Neural cell (in vitro differentiated cells): Measurements from ENCODE around the gene PTPRU. TPM values are rescaled to one million over a fixed set of nuclear protein-coding genes. Genes with fewer than 3 reads are reported as not detected.

Experiments
- H2AFZ ChIP-seq: fragments of 200-600, 300-800 bp; sonication (generic), shearing (Covaris generic); 2 replicates; pipeline ENCODE4 v1.6.0; 2014; ENCODE audit warnings: low read depth, mild to moderate bottlenecking, antibody characterized with exemption, low read length, moderate library complexity
- H3F3A ChIP-seq: fragments of 200-600 bp; shearing (Covaris generic); 2 replicates; pipeline ENCODE4 v1.6.1; 2016; ENCODE audit warnings: mild to moderate bottlenecking, moderate library complexity, mixed read lengths, antibody characterized with exemption, low read length; ENCODE audit not compliant: insufficient read depth, poor library complexity, severe bottlenecking
- H3K27ac ChIP-seq: fragments of 200-600, 300-800 bp; sonication (generic), shearing (Covaris generic); 2 replicates; pipeline ENCODE4 v1.5.1; 2014; ENCODE audit warnings: mild to moderate bottlenecking, low read length, moderate library complexity
- H3K27me3 ChIP-seq: fragments of 300-800, 200-600 bp; sonication (generic), shearing (Covaris generic); 2 replicates; pipeline ENCODE4 v1.6.0; 2014; ENCODE audit warnings: mild to moderate bottlenecking, low read depth, low read length, moderate library complexity; ENCODE audit not compliant: insufficient read depth
- H3K36me3 ChIP-seq: fragments of 300-800, 200-600 bp; sonication (generic), shearing (Covaris generic); 2 replicates; pipeline ENCODE4 v1.5.1; 2014; ENCODE audit warnings: mild to moderate bottlenecking, antibody characterized with exemption, low read length, moderate library complexity; ENCODE audit not compliant: insufficient read depth
- H3K4me2 ChIP-seq: fragments of 300-800, 200-600 bp; sonication (generic), shearing (Covaris generic); 2 replicates; pipeline ENCODE4 v1.6.0; 2014; ENCODE audit warnings: mild to moderate bottlenecking, low read length
- H3K4me3 ChIP-seq: fragments of 300-800, 200-600 bp; sonication (generic), shearing (Covaris generic); 2 replicates; pipeline ENCODE4 v1.5.1; 2014; ENCODE audit warnings: mild to moderate bottlenecking, low read length, moderate library complexity
- H3K79me2 ChIP-seq: fragments of 200-600 bp; shearing (Covaris generic); replicated peaks from 2 replicates; pipeline ENCODE4 v1.6.0; 2014; ENCODE audit warnings: mild to moderate bottlenecking, low read length, moderate library complexity; ENCODE audit not compliant: insufficient read depth
- H3K9ac ChIP-seq: fragments of 300-800, 200-600 bp; sonication (generic), shearing (Covaris generic); 2 replicates; pipeline ENCODE4 v1.6.1; 2016; ENCODE audit warnings: mild to moderate bottlenecking, low read length, mixed read lengths
- H3K9me2 ChIP-seq: fragments of 200-600 bp; shearing (Covaris generic); 2 replicates; pipeline ENCODE4 v1.6.1; 2016; ENCODE audit warnings: mild to moderate bottlenecking, low read length, mixed read lengths; ENCODE audit not compliant: insufficient read depth
- H3K9me3 ChIP-seq: fragments of 200-600, 300-800 bp; sonication (generic), shearing (Covaris generic); 2 replicates; pipeline ENCODE4 v1.6.1; 2016; ENCODE audit warnings: mild to moderate bottlenecking, mixed run types, low read length, moderate library complexity, mixed read lengths
- H4K20me1 ChIP-seq: fragments of 200-600 bp; shearing (Covaris generic); 2 replicates; pipeline ENCODE4 v1.6.1; 2016; ENCODE audit warnings: mild to moderate bottlenecking, mixed run types; ENCODE audit not compliant: insufficient read depth
- EP300 ChIP-seq: fragments of 450-650 bp; conservative IDR thresholded peaks from 2 replicates; pipeline ENCODE4 v1.6.1; 2014; ENCODE audit warnings: antibody characterized with exemption, mild to moderate bottlenecking, moderate library complexity; ENCODE audit not compliant: poor library complexity, severe bottlenecking
- EZH2 ChIP-seq: fragments of 200-600, 300-800 bp; shearing (Covaris generic), sonication (generic); IDR thresholded peaks from 2 replicates; pipeline ENCODE4 v1.6.1; 2014; ENCODE audit warnings: antibody characterized with exemption, low read length, borderline replicate concordance, mild to moderate bottlenecking; ENCODE audit not compliant: insufficient read depth, poor library complexity, severe bottlenecking
- MXI1 ChIP-seq: fragments of 450-650 bp; conservative IDR thresholded peaks from 2 replicates; pipeline ENCODE4 v1.6.1; 2014; ENCODE audit warnings: antibody characterized with exemption, mild to moderate bottlenecking; ENCODE audit not compliant: poor library complexity, severe bottlenecking
- POLR2AphosphoS5 ChIP-seq: IDR thresholded peaks from 2 replicates; pipeline ENCODE4 v1.6.1; 2012
- RAD21 ChIP-seq: fragments of 450-650 bp; conservative IDR thresholded peaks from 2 replicates; pipeline ENCODE4 v1.6.1; 2014; ENCODE audit warnings: antibody characterized with exemption, mild to moderate bottlenecking, moderate library complexity
- SMC3 ChIP-seq: fragments of 450-650 bp; conservative IDR thresholded peaks from 2 replicates; pipeline ENCODE4 v1.6.1; 2014; ENCODE audit warnings: antibody characterized with exemption, mild to moderate bottlenecking, moderate library complexity; ENCODE audit not compliant: poor library complexity
- TAF1 ChIP-seq: IDR thresholded peaks from 2 replicates; pipeline ENCODE4 v1.6.1; 2012; ENCODE audit warnings: low read depth
- polyA plus RNA-seq: library from polyadenylated mRNA; depleted of rRNA; stranded (reverse); fragments of >200 nt; gene quantifications from 2 replicates; pipeline ENCODE4 v1.2.3, GENCODE V29; 2014
- TF ChIP-seq, protein P1 (sequence below): IDR thresholded peaks from 2 replicates; pipeline ENCODE4 v1.6.1; 2012; ENCODE audit warnings: borderline replicate concordance
- TF ChIP-seq, protein P2 (sequence below): fragments of 450-650 bp; IDR thresholded peaks from 2 replicates; pipeline ENCODE4 v1.5.1; 2014; ENCODE audit warnings: antibody characterized with exemption, mild to moderate bottlenecking, moderate library complexity; ENCODE audit not compliant: poor library complexity, severe bottlenecking

The PTPRU gene
- polyA plus RNA-seq, 1 donor from 2014 or later = 5.0 TPM

DNA sequence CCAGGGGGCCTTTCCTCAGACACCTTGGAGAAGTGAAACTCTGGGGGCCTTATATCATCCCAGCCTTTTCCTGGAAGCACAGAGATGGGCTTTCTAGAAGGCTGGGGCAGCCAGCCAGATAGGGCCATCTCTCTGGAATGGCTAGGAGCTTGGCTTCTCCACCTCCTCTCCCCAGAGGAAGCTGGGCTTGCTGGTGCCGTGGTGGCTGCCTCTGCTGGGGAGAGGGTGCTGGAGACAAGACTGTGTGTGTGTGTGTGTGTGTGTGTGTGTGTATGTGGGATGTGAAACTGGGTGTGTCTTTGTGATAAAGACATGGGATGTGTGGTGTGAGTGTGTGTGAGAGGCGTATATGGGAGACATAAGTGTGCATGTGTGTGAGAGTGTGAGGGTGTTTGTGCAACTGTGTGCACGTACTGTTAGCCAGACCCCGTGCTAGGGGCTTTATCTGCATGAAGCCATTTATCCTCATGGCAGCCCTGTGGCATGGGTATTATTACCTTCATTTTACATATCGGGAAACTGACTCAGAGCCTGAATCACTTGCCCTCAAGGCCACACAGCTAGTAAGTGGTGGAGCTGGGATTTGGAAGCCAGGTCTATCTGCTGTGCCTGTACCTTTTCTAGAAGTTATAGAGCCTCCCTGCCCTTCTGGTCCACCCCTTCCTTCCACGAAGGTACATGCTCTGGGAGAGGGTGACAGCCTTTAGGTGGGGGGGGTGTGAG lies 44.2 kb downstream of the PTPRU start:
- Histone ChIP-seq H3K36me3 (no peaks in the 10 kb centered on the region), H3K27me3 (no peaks in the 10 kb centered on the region), H3F3A (no peaks in the 10 kb centered on the region), H3K27ac (no peak overlapping the region), H2AFZ (no peak overlapping the region), H3K4me2 (no peak overlapping the region), H3K9ac (no peak overlapping the region), H4K20me1 (no peaks in the 10 kb centered on the region), H3K4me3 (no peak overlapping the region), H3K9me2 (no peaks in the 10 kb centered on the region), H3K9me3 (no peaks in the 10 kb centered on the region), H3K79me2 (no peaks in the 10 kb centered on the region)
- TF ChIP-seq, protein P1, sequence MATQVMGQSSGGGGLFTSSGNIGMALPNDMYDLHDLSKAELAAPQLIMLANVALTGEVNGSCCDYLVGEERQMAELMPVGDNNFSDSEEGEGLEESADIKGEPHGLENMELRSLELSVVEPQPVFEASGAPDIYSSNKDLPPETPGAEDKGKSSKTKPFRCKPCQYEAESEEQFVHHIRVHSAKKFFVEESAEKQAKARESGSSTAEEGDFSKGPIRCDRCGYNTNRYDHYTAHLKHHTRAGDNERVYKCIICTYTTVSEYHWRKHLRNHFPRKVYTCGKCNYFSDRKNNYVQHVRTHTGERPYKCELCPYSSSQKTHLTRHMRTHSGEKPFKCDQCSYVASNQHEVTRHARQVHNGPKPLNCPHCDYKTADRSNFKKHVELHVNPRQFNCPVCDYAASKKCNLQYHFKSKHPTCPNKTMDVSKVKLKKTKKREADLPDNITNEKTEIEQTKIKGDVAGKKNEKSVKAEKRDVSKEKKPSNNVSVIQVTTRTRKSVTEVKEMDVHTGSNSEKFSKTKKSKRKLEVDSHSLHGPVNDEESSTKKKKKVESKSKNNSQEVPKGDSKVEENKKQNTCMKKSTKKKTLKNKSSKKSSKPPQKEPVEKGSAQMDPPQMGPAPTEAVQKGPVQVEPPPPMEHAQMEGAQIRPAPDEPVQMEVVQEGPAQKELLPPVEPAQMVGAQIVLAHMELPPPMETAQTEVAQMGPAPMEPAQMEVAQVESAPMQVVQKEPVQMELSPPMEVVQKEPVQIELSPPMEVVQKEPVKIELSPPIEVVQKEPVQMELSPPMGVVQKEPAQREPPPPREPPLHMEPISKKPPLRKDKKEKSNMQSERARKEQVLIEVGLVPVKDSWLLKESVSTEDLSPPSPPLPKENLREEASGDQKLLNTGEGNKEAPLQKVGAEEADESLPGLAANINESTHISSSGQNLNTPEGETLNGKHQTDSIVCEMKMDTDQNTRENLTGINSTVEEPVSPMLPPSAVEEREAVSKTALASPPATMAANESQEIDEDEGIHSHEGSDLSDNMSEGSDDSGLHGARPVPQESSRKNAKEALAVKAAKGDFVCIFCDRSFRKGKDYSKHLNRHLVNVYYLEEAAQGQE = no peak
- no peak for TF ChIP-seq RAD21
- TF ChIP-seq POLR2AphosphoS5 = no peak
- TF ChIP-seq, protein P2, sequence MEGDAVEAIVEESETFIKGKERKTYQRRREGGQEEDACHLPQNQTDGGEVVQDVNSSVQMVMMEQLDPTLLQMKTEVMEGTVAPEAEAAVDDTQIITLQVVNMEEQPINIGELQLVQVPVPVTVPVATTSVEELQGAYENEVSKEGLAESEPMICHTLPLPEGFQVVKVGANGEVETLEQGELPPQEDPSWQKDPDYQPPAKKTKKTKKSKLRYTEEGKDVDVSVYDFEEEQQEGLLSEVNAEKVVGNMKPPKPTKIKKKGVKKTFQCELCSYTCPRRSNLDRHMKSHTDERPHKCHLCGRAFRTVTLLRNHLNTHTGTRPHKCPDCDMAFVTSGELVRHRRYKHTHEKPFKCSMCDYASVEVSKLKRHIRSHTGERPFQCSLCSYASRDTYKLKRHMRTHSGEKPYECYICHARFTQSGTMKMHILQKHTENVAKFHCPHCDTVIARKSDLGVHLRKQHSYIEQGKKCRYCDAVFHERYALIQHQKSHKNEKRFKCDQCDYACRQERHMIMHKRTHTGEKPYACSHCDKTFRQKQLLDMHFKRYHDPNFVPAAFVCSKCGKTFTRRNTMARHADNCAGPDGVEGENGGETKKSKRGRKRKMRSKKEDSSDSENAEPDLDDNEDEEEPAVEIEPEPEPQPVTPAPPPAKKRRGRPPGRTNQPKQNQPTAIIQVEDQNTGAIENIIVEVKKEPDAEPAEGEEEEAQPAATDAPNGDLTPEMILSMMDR = no peak
- no peak for TF ChIP-seq TAF1
- TF ChIP-seq SMC3 = no peak
- no peak for TF ChIP-seq MXI1
- TF ChIP-seq EP300 = no peak
- TF ChIP-seq EZH2 = no peak

DNA sequence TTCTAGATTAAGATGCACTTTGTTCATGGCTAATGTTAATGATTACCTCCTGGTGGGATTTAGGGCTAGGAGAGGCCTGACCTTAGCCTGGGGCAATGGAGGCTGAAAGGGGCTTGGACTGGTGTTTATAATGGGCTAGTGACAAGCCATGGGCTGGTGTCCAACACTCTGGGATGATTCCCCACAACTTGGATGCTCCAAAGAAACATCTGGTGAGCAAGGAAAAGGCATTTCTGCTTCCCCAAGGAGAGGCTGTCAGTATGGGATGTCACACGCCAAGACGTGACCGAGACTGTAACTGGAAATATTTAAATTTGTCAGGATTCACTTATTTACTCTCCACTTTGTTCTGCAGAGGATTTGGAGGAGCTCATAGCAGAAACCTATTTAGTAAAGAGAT lies 45.2 kb downstream of the PTPRU start:
- H2AFZ ChIP-seq = no peak overlapping the region
- no peaks in the 10 kb centered on the region for H4K20me1 ChIP-seq
- H3K9ac ChIP-seq = no peak overlapping the region
- no peaks in the 10 kb centered on the region for H3K9me2 ChIP-seq
- H3K9me3 ChIP-seq = no peaks in the 10 kb centered on the region
- no peak overlapping the region for H3K27ac ChIP-seq
- H3K4me2 ChIP-seq = no peak overlapping the region
- no peaks in the 10 kb centered on the region for H3K36me3 ChIP-seq
- H3K27me3 ChIP-seq = no peaks in the 10 kb centered on the region
- no peaks in the 10 kb centered on the region for H3F3A ChIP-seq
- no peak overlapping the region for H3K4me3 ChIP-seq
- no peaks in the 10 kb centered on the region for H3K79me2 ChIP-seq
- TF ChIP-seq POLR2AphosphoS5 (no peak), MXI1 (no peak), EP300 (no peak), EZH2 (no peak), RAD21 (no peak), SMC3 (no peak), TAF1 (no peak)
- TF ChIP-seq, protein P1 = no peak
- TF ChIP-seq, protein P2 = no peak
